Suppressor macrophage treated with lipopolysaccharide for 1 hour (primary cell): ENCODE measurements around the gene TAGLN3.
"Not testable (repeated sequence)": the region's sequence is repeated elsewhere in the genome, so short reads cannot be mapped to it uniquely, and the experiment has no call there.

Experiments used
- DNase-seq, 3 donors: peaks; one replicate each; pipeline ENCODE4 v3.0.0-alpha.2; 2020 to 2022

Gene TAGLN3

DNA sequence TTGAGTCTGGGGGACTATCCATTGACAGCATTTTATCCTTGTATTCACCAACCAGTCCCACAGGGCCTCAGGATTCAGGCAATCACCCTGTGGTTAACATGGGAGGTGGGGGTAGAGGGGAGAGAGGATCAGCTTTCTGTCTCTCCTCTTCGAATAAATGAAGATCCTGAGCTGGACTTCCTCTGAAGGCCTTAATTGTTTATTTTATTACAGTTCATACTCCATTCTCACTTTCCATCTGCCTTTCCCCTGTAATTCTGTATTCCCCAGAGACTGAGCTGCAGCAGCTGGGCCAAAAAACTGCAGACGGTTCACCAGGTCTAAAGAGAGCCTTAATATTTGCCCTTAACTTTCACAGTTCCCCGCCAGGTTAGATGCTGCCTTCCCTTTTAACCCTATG lies 11.9 kb downstream of the TAGLN3 start:
- no peak for DNase-seq

DNA sequence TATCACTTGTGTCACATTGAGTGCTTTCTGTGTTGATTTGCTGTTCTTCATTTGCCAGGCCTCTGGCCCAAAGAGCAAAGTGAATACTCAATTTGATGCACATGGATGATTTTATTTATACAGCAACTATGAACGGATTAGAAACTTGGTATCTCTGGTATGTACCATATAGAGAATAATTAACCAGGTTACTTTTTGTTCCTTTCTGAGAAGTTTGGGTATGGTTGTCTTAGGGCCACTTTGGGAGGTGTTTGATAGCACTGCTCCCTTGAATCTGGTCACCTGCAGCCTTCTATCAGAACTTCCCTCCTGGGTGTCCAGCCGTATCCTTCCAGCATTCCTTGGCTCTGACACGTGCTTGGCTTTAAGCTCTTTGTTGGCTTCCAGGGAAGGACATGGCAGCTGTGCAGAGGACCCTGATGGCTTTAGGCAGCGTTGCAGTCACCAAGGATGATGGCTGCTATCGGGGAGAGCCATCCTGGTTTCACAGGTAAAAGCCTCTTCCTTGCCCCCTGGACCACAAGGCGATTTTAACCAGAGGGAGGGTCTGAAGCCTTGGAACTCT lies 12.7 kb downstream of the TAGLN3 start:
- DNase-seq: no peak

DNA sequence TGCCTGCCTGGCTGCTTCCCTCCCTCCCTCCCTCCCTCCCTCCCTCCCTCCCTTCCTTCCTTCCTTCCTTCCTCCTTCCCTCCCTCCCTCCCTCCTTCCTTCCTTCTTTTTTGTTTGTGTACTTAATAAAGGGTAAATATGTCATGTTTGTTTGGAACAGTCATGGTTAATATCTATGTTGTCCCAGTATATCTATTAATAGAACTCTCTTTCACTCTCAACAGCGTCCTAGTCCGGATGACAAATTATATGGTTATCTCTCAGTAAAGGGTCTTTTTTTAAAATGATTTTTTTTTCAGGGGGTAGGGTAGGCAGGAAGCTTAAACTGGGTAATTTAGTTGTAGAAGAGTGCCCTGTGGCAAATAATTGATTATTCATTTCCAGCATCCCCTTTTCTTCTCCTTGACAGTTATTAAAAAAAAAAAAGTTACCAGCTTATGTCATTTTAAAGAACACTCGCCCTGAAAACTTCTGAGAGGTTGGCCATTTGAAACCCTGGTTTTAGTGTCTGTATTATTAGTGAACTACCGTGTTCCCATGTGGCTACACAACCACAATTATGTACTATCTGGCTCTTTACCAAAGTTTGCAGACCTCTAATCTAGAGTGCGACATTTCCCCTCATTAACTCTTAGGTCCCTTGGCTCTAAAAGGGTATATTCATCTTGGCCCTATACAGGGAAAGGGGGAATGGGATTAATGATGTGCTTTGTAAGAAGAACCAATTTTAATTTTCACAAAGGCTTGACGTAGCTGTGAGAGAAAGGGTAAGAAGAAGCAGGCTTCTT lies 13.7 kb downstream of the TAGLN3 start:
- no peak for DNase-seq

DNA sequence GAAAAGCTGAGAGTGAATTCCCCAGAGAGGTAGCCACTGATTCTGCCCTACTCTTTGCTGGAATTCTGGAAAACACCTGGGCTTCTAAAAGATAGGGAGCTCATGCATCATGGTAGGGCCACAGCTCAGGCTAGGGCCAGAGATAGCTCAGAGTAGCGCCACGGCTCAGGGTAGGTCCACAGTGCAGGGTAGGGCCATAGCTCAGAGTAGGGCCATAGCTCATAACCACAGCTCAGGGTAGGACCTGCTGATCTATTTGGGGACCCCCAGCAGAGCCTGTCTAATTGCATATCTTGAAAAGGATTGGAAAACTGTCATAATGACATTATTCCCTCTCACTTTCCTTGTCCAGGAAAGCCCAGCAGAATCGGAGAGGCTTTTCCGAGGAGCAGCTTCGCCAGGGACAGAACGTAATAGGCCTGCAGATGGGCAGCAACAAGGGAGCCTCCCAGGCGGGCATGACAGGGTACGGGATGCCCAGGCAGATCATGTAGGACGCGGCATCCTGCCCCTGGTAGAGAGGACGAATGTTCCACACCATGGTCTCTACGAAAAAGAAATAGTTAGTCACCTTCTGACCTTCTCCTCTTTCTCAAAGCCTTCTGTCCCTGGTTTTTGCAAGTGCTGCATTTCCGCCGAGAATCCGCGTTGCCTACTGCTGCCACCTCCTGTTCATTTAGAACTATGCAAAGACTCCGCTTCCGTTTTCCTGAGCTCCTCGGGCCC lies 14.5 kb downstream of the TAGLN3 start:
- peak; percentile 81 to 83 (median 82) for DNase-seq

DNA sequence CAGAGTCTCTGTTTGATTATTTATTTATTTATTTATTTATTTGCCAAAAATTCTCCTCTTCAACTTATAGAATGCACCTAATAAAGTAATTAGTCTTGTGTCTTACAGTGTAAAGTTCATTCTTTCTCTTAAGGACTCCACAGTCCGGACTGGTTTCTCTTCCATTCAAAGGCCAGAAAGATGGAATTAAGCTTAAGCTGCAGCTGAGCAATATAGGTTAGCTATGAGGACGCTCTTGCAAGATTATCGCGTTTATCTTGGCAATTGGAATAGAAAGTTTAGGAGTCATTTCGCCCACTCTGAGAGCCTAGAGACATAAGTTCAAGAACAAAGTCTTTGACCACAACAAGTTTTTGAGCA lies 15.0 kb downstream of the TAGLN3 start:
- no peak for DNase-seq

DNA sequence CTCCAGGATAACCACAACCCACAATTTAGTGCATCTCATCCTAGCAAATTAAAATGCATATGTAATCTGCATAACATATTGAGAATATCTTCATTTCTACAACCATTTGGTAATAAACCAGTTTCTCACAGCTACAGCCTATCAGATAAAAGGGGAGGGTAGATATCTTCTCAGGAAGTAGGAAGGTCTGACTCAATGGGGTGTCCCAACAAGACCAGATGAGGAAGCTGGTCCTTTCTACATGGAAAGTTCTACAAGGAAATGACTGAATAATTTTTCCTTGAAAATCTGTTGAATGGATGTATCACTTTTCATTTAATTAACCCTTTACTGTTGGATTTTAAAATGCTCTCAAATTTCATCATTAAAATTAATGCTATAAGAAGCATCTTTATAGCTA lies 18.4 kb downstream of the TAGLN3 start:
- peak; percentile 73 to 90 (median 82) for DNase-seq

DNA sequence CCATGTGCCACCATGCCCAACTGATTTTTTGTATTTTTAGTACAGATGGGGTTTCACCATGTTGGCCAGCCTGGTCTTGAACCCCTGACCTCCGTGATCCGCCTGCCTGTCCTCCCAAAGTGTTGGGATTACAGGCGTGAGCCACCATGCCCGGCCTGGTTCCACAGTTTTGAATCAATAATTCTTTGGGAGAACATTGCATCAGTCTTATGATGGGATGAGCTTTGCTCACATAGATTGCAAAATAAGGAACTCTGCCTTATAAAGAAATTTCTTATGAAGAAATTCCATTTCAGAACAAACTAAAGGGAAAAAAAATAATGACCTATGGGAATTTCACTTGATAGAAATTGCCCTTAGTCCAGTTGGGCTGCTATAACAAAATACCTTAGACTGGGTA lies 20.0 kb downstream of the TAGLN3 start:
- peak in 1 of 3 donors; percentile 29 for DNase-seq

DNA sequence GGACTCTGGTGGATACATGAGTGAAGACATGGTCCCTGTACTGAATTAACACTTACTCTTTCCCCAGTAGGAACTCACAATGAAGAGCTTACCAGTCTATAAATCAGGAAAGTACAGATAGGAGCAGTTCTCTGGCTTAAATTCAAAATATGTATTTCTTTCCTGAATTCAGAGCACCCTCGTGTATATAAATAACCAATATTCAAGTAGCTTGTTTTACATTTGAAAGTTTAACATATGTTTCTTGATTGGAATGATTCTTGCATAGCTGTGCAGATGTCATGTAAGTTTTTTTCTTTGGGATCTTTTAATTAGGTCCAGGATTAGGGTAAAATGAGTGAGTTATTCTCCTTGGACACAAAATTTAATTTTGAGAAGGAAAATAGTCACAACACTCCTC lies 21.0 kb downstream of the TAGLN3 start:
- no peak for DNase-seq

DNA sequence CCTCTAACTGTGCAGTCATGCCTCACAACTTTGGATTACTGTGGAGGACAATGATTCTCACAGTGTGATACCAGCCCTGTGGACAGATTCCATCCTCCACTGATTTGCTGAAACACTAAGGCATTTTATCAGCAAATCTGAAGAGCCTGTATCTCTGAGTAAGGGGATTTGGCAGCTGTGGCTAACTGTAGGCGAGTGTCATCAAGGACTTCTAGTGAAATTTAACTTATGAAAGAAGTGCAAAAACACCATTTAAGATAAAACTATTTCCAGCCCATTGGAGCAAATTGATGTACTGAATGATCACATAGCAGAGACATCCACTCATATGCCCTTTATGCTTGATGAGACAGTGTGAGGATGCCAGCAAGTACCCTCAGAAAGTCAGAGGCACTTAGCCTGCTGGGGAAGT lies 22.0 kb downstream of the TAGLN3 start:
- DNase-seq: no peak

DNA sequence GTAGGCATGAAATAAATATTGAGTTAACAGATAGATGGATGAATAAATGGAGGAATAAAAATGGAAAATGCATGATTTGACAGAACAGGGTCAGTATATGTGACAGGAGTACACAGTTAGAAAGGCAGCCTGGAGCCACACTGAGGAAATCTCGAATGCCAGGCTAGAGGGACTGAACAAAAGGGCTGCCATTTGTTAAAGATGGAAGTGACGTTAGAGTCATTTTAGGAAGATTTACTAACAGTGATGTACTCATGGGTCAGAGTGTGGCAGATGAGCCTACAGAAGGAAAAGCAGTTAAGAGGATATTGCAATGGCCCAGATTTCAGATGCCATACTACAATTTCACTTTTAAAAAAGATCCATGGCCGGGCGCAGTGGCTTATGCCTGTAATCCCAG lies 28.4 kb downstream of the TAGLN3 start:
- no peak for DNase-seq

DNA sequence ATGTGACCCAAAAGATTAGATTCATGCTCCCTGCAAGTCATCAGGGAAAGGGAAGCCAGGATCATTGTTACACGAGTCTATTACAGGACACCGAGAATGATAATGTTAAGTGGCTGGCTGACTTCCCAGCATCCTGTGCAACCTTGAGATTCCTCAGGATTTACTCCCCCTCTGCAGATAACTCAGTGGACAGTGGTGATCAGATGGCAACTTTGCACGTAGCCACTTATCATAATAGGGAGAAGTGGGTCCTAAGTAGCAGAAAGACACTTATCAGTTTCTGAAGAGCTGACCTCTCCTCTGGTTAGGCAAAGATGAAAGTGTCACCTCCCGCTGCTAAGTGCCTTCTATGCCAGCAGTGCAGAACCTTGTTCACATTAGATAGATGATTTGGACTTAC lies 29.1 kb downstream of the TAGLN3 start:
- DNase-seq: no peak

DNA sequence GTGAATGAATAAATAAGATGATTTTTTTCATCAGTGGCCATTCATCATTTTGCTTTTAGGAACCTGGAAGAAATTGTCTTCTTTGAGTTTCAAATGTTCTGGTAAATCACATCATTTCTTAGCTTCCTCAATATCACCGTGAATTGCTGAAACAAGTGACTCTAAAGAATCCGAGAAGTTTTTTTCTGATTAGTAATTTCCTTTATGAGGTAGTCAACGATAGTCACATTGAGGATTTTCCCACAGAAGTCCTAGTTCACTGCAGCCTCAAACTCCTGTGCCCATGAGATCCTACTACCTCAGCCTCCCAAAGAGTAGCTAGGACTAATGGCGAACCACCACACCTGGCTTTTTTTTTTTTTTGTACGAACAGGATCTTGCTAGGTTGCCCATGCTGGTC lies 32.2 kb downstream of the TAGLN3 start:
- DNase-seq: peak; percentile 26 to 75 (median 46)

DNA sequence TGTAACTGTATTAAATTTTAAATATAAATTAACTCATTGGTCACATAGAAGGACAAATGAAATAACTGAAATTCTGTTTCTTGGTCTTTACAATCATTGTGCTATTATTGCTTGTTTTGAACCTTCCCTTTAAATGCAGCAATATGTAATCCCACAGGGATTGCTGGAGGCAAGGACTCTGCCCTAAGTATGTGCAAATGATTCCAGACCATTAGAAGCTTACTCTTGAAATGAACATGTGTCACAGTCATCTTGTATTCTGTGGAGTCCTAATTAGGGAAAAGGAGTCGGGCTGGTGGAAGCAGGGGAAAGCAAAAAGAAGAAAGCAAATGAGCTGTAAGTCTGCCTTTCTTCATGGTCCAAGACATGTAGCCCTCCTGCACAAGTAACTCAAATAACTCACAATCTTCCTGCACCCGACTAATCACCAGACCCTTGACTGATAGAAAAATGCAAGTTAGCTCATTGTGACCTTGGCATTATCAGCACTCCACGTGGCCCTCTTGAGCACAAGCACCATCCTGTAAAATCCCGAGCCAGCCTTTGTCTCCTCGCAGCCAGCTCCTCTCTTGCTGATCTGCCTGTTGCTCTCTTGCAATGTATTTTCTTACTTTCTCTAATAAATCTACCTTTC lies 33.5 kb downstream of the TAGLN3 start:
- no peak for DNase-seq

DNA sequence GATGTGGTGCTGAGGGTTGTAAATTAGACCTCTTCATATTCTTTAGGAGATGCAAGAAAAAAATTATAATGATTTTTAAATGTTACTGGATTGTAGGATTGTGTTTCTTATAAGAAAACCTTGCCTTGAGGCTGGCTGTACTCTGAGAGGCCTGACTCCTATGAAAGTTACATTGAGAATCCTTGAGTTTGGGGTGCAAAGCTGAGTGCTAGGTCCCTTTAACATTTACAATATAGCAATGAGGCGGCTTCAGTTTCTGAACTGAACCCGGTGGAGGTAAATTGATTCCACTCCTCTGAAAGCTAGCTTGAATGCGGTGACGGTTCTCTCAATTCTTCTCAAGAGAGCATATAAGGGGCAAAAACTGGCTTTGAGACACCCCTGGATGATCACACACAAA lies 35.7 kb downstream of the TAGLN3 start, which contains the start of gene TMPRSS7:
Gene TMPRSS7, plus strand, starts transcription at position 301 of the 400 bp plus-strand sequence. CDS start 110 bp downstream, outside the sequence.
- DNase-seq: no peak

DNA sequence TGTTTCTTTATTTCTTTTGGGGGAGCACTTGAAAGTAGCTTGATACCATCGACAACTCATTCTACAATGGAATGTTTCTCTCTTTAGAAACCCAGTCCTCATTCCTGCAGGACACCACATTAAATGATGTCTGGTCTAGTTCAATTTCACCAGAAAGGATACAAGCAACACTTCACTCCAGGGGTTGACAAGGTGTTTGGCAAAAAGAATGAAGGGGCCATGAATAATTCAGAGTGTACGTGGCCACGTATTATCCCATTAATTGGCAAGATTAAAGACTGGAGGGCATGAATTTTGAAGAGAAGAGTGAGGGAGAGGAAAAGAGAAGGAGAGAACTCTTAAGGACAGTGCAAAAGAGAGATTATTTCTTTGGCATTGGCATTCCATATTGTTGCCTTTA lies 36.5 kb downstream of the TAGLN3 start:
- no peak for DNase-seq

DNA sequence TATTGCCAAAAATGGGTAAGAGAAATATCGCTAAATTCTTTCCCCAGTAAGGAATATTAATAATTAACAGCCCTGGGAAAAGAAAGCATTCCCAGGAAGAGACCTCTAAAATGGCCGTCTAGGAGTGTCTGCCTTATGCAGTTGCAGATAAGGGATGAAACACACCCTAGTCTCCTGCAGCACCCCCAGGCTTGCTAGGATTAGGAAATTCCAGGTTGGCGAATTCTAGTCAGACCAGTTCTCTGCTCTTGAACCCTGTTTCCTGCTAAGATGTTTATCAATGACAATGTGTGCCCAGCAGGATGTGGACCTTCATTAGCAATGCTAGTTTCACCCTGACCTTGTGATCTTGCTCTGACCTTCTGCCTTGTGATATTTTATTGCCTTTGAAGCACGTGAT lies 38.5 kb downstream of the TAGLN3 start:
- DNase-seq: not testable (repeated sequence)

DNA sequence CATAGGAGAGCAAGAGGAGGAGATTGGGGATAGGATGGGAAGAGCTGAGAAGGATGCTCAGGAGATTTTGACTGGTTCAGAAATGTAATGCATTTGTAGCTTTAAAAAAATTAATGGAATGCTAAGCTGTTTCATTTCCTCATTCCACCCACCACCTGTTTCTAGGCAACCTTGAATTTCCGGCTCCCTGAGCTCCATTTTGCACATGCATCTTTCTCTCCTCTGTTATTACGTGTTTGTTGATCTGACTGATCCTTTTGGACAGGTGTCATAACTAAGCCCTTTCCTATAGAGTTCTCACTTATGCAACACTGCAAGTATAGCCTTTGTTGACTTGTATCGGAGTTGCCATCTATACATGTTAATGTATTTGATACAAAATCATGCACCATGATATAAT lies 40.1 kb downstream of the TAGLN3 start:
- peak in 2 of 3 donors; percentile 10 to 11 for DNase-seq

DNA sequence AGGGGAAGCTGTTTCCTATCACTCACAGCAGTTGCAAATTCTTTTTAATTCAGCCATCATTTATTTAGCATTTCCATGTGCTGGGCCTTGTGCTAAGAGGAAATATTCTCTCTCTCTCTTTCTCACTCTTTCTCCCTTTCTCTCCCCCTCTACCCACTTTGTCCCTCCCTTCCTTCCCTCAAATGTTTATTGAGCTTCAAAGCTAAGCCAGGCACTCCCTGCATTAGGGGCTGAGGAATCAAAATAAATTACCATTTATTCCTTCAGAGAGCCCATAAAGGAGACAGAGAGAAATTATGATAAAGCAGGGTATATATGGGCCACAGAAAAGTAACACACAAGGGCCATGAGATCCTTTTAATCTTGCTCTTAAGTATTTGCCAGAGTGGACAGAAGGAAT lies 42.6 kb downstream of the TAGLN3 start:
- DNase-seq: no peak

DNA sequence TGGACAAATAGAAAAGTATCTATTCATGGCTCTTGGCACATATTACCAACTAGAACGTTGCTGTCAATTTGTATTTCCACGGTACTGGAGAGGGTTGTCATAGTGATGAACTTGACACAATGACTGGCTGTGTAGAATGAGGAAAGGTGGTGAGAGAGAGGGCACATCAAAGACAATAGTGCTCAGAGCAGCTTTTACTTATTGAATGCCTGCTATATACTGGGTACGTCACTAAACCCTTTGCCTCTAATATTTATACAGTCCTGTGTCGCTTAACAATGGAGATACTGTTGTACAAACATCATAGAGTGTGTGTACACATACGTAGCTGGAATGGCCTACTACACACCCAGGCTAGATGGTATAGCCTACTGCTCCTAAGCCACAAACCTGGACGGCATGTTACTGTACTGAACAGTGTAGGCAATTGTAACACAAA lies 44.1 kb downstream of the TAGLN3 start:
- DNase-seq: no peak

DNA sequence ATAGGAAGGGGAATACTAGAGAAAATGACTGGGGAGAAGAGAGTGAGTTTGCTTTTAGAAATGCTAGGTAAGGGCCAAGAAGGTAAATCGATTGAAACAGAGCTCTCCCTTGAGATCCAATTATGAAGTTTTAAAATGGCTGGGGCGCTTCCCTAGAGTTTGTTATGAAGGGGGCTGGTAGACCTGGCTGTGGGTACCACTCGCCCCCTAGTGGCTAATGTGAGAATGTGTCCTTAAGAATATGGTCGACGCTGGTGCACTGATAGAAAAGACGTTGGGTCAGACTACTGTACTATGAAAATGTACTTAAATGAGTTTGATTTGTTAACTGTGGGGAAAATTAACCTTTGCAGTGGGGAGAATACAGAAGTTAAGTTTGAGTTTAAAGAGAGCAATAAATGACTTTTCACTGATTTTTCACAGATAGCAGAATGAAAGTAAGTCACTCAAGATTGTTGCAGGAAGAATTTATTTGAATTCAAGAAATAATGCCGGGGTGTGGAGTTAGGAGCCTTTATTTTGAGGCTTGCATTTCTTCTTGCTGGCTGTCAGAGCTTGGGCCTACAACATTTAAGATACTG lies 45.0 kb downstream of the TAGLN3 start:
- DNase-seq: peak; percentile 74 to 80 (median 76)

DNA sequence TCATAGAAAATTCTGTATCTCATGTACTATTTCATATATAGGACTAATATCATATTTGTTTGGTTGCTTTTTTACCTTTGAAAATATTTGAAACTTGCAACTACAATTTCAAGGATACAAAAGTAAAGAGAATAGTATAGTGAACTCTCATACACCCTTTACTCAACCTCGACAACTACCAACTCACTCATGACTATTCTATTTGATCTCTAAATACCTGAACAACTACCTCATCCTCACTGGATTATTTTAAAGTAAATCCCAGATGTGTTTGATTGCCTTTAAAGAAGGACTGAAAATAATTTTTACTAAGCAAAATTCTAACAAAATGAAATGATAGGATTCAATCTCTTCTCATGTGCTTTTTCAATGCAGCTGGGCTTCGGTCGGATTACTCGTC lies 47.9 kb downstream of the TAGLN3 start:
- DNase-seq: no peak

DNA sequence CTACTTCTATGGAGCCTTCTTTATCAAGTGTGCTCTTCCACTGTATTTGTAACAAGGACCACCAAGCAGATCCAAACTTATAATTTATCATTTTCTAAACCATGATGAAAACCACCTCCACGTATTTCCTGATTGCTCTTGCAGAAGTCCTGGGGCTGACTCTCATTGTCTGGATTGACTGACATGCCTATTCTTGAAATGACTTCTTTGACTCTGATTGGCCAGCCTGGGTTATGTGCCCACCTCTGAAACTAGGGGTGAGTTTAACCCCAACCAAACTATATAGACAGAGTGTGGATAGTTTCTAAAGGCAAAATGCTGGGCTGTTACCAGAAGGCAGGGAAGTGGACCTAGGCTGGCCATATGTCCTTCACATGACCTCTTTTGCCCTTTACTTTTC lies 48.5 kb downstream of the TAGLN3 start:
- DNase-seq: no peak

DNA sequence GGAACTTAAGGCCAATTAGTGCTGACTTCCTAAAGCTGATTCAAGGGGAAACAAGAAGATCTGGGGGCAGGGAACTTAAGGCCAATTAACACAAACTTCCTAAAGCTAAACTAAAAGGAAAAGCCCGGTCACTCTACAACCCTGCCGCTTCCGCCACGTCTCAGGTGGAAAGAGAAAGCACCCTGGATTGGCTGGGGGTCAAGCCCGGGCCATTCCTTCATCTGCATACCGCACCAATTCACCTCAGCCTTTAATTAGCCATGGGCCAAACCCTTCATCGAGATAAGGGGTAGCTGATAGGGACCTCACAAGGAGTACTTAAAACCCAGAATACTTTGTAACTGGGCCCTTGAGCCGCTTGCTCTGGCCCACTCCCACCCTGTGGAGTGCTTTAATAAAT lies 50.2 kb downstream of the TAGLN3 start:
- no peak for DNase-seq
